ENCODE results near the gene FGF21.
A peak's percentile ranks its signal among the peaks of the same experiment; 100 is the strongest.

FGF21 gene

DNA sequence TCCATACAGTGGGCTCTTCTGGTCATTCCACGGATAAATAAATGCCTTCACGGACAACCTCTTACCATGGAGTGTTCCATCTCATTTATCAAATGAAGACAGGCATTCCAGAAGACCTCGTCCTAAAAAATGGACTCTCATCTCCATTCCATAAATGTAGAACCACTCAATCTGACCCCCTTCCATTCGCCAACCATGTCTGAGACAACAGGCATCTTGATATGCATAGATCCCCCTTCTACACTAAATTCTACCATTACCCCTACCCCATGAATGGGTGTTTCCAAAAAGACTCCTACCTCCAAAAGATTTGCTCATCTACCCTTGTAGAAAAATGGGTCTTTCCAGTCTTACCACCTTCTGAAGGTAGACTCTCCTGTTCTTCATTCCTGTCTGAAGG, 23.9 kb upstream of the FGF21 start:
- DNase-seq, result no peak

DNA sequence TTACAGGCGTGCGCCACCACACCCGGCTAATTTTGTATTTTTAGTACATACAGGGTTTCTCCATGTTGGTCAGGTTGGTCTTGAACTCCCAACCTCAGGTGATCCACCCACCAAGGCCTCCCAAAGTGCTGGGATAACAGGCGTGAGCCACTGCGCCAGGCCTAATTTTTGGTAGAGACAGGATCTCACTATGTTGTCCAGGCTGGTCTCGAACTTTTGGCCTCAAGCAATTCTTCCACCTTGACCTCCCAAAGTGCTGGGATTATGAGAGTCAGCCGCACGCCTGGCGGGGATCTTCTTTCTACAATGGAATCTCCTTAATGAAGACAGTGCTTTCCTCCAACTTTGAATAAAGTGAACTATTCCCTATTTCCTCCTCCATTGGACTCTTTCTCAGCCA, 20.7 kb upstream of the FGF21 start:
- DNase-seq, result no peak

DNA sequence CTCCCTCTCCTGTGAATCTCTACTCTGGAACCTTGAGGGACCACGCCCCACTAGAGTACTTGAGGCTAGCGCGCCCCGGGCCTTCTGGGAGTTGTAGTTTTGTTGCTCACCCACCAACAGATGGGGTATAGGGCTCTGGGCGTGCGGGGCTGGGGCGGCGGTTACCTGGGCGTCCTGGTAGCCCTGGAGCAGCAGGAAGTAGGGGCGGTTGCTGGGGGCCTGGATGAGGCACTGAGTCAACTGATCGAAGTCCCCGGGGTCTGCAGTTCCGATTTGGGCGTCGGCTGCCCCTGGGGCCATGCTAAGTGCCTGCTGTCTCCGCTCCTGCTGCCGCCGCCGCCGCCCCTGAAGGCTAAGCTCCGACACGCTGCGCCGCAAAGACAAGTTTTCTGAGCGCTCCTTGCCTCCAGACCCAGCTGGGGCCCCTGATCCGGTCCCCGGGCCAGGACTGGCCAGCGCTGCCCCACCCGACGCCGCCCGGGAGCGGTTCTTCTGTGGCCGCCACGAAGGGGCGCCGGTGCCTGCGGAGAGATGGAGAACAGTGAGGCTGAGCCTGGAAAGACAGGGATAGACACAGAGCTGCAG, 20.2 kb upstream of the FGF21 start:
- no peak for DNase-seq

DNA sequence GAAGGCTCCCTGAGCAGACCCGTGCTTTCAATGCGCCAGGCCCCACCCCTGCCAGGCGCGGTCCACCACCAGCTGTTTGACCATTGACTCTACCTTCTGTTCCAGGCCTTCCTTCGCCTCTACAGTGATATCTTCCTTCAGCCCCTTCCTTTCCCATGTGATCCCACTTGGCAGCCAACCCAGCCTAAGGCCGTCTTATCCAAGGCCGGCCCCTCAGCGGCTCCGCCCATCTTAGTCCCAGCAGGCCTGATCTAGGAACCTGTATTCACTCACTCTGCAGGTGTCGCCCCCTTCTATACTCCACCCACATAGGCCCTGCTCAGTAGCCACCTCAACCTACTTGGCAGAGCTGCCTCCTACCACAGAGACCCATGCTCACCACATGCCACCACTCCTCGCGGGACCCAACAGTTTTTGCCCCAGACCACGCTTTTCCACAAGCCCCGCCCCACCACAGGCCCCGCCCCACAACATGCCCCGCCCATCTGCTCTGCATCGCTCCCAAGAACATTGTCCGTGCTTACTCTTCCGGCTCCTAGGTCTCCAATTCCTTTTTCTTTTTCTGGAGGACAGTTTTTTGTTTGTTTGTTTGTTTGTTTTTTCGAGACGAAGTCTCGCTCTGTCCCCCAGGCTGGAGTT, 17.8 kb upstream of the FGF21 start:
- no peak for DNase-seq

DNA sequence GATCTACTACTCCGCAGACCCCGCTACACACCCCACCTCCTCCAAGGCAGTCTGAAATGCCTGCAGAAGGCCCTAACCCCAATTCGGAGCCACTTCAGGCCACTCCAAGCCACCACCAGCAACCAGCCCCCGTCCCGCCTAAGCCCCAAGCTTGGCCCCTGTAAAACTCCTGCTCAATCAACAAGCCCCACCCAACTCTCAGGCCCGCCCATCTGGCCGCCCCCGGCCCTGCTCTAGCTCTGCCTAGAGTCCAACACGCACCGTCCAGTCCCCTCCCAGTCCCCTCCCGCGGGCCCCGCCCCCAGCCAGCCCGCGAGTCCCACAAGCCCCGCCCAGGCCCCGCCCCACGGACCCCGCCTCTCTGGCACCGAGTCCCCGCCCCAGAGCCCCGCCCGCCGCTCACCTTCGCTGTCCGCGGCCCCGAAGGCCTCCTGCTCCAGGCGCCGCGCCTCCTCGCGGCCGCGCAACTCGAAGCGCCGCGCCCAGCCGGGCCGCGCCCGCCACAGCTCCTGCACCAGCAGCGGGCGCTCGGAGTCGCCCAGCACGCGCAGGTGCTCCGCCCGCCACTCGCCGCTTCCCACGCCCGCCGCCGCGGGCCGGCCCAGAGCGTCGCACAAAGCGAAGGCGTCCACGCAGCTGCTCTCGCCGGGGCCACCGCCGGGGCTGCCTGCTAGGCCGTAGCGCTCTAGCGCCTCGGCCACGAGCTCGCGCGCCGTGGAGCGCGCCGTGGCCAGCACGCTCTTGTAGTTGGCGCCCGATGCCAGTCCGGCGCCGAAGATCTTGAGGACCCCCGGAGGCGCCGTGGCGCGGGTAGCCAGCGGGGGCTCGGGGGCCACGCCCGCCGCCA, 16.5 kb upstream of the FGF21 start:
- DNase-seq, result peak; percentile 91

DNA sequence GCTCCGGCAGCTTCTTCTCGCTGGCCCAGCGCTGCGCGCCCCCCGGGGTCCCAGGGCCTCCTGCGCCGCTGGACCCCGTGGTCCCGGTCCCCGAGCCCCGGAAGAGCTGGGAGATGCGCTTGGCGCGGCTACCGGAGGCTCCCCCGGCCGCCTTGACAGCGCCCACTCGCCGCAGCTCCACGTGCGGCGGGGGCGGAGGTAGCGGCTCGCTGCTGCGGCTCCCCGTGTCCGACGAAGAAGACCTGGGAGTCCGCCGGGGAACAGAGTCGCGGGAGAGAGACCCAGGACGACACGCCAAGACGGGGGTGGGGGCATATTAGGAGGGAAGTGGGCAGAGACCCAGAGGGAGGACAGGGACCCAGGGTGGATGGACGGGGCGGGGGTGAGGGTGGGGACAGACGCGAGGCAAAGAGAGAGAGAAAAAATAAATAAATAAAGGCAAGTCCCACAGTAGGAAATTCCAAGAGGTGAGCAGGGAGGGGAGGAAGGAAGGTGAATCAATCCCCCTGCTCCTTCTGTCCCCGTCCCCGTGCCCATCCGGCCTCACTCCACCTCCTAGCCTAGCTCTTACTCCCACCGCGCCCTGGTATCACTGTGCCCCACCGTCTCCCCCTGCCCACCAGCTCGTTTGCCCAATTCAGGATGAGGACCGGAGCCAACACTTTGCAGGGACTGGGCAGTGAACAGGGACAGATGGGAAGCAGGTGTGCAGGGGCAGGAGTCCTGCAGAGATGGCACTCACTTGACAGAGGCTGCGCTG, 15.7 kb upstream of the FGF21 start:
- no peak for DNase-seq

DNA sequence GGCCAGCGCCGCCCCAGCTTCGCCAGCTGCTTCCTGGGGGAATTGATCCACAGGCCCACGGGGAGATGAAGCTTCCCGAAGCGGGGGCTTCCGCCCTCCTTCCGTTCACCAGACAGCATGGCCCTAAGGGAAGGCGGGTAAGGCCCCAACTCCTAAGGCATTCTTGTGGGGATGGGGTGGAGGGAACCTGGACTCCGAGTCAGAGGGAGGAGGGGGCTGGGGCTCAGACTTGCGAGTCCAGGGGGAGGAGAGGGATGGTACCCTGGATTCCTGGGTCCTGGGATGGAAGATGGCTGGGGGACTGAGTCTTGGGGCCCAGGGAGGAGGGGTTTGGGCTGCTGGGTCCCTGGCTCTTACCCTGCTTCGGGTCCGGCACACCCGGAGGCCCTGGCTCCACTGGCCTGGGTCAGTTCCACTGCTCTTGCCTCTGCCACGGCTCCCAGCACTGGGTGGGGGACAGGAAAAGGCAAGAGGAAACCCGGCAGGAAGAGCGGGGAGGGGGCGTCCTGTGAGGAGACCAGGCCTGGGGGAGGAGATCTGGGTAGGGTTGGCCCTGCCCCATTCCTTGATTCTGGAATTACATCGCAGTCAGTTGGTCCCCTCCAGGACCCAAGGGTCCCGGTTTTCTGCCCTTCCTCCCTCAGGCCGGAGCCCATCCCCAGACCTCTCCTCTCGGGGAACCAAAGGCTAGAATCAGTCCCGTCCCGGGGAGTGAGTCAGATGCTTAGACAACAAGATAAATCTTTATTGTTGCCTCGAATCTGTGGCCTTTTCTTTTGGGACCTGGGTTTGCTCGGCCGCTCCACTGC, 15.0 kb upstream of the FGF21 start, which contains the start of gene RASIP1:
Gene RASIP1, minus strand, starts transcription at position 447 of the 809 bp plus-strand sequence. Its CDS starts 328 bp downstream, at position 119.
- DNase-seq, result no peak

DNA sequence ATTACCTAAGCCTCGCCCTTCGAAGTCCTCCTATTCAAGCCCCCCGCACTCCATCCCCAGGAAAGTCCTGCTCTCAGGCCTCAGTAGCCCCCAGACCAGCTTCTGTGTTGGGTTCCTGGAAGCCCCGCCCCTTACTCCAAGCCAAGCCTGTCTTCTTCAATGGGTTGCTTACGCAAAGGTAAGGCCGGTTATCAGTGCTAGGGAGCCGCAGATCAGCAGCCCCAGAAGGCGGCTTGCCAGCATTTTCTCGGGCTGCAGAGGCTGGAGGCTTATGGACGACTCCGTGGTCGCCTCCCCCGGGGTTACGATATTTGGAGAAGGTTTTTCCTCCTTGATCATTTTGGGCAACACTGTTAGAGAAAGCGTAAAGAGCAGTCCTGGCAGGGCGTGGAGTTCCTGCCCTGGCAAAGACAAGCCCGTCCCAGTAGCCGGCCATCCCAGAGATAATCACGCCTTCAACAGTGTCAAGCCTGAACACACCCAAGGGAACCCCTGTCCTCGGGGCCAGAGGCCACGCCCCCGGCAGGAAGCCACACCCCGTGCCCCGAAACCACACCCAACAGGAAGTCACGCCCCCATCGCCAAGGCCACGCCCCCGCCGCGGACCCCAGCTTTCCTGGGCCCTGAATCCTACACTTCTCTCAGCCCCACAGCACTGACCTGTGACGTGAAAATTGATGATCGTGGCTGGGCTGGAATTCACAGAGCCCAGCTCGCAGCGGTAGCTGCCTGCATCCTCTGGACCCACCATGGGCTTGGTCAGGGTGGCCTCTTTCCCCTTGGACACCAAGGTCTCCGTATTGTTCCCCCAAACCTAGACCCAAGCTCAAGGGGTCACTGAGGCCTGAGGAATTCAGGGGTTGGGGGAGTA, 14.0 kb upstream of the FGF21 start:
- no peak for DNase-seq

DNA sequence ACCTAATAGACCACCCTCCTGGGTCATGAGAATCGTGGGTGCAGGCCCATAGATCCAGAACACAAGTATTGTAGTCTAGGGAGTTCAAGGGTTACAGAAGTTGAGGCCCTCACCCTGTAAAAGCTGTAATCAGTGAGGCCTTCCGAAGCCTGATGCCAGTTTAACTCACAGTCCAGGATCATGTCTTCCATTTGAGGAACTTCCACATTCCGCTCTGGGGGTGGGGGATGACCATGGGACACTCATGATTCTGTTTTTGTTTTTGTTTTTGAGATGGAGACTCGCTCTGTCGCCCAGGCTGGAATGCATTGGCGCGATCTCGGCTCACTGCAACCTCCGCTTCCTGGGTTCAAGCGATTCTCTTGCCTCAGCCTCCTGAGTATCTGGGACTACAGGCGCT, 13.2 kb upstream of the FGF21 start:
- DNase-seq, result no peak

DNA sequence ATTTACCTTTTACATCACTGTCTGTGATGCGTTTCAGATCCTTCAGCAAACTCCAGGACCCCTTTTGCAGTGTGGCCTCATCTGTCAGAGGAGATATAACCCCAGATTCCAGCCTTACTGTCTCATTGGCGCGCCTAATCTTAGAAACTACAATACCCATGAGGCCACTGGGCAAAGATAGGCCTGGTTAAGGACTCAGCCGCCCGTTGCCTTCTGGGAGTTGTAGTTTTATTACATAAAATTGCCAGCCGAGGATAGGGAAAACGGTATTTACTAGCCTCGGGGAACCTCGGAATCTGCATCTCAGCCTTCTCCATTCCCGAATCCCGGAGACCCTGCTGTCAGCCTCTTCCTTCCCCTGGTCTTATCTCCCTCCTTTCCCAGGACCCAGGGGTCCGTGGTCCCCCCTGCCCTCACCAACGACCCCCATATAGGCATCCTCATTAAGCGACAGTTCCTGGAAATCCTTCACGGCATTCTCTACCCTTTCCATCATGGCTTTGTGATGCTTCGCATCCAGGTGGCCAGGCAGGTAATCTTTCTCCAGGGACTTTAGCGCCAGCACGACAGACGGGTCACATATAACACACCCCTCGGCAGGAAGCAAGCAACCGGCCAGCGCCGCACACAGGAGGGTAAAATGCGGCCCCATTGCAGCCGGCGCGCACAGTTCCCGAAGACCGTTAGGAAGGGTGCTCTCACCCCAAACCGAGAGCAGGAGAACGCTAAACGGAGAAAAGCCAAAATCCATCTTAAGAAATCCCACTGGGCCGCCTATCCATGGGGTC, 9.9 kb upstream of the FGF21 start:
- peak; percentile 51 for DNase-seq

DNA sequence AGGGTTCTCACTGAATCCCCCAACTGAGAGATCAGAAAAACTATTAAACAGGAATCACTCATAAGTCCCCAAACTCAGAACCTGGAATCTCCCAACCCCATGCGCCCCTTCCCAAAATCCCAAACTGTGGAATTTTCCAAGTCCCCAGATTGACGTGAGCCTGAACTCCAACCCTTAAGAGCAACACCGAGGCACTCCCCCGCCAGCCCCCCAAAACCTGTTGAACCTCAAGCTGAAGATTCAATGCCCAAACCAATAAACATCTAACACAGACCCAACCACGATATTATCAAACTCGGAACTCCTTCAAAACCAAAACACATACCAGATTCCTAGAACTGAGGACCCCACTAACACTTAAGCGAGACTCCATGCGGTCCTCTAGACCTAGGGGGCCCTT, 9.2 kb upstream of the FGF21 start:
- DNase-seq, result no peak

DNA sequence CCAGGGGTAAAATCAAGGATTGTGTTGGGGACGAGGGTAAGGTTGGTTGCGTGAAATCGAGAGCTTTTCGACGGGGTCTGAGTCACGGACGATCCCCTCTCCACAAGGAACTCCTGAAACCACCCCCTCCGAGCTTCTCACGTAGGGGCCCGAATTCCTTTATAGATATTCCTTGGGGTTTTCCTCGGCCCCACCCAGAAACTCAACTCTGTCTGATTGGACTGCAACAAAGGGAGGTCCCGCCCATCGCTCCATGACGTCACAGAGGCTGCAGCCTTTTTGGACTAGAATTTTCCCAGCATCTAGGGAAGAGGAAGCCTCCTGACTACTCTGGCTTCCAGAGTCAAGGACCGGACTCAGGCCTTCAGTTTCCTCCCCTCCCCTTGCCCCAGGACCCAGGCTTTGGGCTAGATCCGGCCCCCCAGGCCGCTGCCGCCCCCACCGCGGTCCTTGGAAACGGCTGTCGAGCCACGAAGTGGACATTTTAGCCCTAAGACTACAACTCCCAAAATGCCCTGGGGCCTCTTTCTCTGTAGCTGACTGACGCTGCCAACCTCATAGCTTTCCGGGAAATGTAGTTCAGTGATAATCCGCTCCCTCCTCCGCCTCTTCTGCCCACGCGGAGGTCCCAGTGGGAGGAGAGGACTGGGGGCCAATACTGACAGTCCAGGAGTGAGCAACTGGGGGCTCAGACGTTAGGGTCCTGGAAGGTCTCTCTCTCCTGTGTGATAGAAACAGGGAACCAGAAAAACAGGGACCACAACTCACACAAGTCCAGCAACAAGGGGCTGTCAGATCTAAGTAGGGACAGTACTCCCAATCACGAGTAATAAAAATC, 8.4 kb upstream of the FGF21 start, which contains the start of gene IZUMO1:
Gene IZUMO1, minus strand, starts transcription at position 172 of the 838 bp plus-strand sequence. CDS start 1,050 bp downstream, outside the sequence.
- DNase-seq, result peak; percentile 57

DNA sequence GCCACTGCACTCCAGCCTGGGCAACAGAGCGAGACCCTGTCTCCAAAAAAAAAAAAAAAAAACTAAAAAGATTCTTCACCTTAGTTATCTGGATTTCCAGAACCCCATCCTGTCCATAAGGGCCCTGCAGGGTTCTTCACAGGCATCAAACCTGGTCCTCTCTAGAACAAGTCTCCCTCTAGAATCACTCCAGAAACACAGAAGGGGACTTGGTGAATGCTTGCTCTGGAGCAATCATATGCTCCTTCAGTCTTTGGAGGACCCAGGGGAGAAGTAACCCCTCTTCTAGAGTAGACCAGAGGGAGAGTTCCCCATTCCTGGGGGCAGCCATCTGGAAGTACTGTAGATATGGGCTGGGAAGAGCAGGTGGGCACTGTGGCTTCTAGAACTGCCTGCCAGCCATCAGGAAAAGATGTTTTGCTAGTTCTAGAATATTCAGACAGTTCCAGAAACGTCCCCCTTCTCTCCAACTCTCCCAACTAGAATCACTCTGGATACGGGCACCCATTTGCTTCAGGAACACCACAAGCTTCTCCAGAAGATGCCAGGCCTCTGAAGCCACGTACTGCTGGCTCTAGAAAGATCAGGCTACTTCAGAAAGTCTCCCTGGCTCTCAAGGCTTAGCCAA, 5.6 kb upstream of the FGF21 start:
- DNase-seq, result no peak

DNA sequence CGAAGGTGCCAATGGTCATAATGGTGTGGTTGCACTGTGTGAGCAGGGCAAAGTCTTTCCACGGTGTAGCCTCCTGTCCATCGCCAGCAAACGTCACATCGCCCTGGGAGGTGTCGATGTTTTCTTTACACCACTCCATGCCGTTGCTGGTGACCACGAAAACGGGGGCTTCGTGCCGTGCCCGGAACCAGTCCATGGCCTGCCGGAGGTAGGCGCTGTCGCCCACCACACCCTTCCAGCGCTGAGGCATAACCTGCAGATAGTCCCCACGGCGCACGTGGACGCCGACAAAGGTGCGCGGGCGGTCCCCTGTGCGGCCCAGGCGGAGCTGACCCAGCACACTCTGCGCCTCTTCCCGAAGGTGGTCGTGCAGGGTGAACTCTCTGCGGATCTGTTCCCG, 5.0 kb upstream of the FGF21 start:
- DNase-seq, result no peak

DNA sequence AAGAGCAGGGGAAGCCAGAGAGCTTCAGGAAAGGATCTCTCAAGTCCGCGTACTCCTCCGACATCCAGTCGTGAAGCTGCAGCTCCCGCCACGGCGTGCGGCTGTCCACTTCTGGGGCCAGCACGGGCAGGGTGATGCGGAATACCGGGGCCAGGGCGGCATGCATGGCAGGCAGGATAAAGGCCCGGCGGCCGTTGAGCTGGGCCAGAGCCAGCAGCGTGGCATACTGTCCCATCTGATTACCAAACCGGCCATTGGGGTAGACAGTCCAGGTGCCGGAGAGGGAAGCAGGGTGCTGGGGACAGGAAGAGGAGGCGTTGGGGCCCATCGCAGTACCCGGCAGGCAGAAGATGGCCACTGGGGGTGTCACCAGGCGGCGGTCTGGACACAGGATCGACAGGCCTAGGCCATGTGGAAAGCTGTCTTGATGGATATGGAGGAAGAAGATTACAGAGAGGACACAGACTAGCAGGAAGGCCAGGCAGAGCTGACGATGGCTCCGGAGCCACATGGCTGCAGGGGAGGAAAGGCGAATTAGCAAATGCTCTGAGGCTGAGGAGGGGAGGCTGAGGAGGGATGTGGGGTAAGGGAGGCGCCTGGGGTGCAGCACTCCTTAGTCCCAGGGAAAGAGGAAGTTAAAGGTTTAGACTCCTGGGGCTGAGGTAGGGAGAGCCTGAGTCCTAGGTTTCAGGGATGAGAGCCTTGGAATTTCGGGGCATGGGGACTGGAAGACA, 4.4 kb upstream of the FGF21 start:
- DNase-seq, result no peak

DNA sequence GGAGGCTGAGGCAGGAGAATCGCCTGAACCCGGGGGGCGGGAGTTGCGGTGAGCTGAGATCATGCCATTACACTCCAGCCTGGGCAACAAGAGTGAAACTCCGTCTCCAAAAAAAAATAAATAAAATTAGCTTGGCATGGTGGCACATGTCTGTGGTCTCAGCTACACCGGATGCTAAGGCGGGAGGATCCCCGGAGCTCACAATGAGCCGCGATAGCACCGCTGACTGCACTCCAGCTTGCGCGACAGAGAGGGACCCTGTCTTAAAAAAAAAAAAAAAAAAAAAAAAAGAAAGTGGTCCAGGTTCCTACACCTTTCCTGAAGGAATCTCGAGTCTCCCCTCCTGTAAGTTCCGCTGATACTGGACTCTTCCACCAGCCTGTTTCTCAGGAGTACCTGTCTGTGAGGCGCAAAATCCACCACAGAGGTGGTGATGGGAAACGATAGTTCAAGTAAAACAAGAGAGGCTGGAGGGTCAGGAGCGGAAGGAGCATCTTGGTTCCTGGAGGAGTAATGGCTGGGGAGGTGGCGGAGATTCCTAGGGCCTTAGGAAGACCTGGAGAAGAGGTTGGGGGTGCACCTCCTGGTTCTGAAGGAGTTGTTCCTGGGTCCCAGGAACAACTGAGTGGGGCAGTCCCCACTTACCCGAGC, 3.4 kb upstream of the FGF21 start:
- no peak for DNase-seq

DNA sequence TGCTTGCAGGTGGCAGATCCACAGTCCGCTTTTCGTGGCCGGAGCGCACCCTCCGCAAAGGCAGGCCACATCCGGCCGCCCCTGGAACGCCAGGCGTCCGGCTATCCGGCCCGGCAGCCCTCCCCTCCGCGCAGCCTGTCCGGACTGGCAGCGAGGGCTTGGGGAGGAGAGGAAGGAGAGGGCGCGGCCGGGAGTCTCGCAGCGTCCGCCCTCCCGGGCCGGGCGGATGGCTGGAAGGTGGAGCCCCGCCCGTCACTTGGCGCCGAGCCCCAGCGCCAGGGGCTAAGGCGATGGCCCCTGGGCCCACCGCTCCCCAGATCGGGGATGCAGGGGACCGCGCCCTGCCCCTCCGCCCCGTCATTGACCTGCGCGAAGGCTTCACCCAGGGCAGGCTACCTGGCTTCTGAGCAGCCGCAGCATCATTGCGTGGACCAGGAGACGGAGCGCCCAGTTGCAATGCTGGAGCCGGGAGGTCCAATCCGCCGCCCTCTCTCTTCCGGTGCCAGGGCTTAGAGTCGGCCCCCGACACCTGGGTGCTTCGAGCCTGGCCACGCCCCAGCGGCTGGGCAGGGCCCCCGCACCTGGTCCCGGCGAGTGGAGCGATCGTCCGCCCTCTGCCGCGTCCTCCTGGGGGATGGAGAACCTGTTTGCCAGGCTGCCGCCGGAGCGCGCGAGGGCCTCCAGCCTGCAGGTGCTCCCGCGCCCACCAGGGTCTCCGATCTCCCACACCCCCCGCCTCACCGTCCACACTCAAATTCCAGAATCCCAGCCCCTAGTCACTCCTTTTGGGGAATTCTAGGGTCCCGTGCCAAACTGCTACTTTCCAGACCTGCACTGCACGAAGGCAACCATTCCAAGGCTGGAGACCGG, 2.6 kb upstream of the FGF21 start, which contains the start of gene FUT1:
Gene FUT1, minus strand, starts transcription at position 146 of the 870 bp plus-strand sequence. CDS start 1,360 bp downstream, outside the sequence.
- DNase-seq, result peak; percentile 31

Measured in activated naive CD4-positive, alpha-beta T cell treated with Interleukin-2 at 50 U/mL for 16 hours (primary cell).